DMS 273 (cell line): ENCODE data around the gene CDK14.

Experiments used
- DNase-seq: peaks from one replicate; lab custom pipeline; 2025; ENCODE audit not compliant: unreplicated experiment; lab: John Stamatoyannopoulos, UW

Gene CDK14

DNA sequence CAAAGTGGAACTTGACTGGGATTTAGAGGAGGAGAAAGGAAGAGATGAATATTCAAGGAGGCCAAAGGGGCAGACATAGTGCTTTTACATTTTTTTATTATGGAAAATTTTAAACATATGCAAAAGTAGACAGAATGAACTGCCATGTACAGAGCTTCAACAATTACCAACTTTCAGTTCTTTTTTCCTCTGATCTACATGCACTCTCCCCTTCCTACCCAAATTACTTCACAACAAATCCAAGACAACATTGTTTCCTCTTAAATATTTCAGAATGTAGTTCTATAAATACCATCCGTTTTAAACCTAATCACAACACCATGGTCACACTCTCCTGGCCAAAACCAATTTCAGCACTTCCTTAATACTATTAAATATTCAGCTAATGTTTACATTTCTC is 584.6 kb downstream of the CDK14 start:
- DNase-seq, result no peak

DNA sequence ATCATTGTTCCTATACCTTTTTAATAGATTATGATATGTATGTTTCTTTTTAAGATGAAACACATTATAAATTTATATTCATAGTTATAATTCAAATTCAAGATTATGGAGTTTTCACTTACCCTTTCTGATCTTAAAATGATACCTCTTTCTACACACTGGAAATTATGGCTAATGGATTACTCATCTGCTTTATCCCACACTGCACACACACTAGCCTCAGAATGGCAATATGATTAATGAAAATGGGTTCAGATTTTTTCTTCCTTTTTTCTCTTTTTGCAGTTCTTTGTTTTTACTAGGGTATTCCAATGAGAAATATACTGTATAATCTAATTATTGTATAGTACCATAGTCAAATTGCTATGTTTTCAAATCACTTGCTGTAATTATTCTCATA is 585.8 kb downstream of the CDK14 start:
- no peak for DNase-seq

DNA sequence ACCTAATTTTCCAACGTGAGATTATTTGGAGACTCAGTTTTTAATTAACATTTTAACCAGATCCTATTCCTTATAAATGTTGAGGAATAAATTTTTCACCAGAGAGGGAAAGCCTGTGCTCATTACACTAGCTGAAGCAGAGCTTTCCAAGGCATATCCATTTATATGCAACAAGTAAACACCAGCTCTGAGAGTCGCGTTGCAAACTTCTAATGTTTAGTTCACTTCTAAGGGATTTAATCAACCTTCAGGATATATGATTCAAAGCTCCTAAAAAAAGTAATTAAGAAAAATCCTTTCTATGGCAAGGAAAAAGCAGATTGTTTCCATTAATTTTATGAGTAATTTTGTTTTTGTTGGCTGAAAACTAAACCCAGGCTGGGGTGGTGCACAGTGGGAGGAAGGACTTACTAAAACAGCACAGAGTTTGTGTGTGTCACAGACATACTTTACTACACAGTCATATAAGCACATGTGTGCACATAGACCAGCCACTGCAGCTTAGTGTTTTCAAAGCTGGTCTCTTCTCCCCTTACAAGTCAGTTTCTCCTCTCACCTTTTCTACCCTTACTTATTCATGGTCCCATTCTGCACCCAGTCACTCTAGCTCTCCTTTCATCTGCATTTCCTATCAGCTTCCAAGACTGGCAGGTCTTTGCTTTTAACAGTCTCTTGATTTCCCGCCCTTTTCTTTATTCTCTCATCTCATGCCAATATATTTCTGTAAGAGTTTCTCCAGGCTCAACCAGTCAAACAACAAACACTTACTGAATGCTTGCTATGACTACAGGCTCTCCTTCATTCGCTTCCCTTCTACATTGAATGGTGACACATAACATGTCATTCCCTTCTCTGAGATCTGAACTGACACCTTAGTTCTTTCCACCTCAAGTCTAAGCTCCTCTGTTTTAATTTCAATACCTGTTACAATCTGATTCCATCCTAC is 587.0 kb downstream of the CDK14 start:
- no peak for DNase-seq

DNA sequence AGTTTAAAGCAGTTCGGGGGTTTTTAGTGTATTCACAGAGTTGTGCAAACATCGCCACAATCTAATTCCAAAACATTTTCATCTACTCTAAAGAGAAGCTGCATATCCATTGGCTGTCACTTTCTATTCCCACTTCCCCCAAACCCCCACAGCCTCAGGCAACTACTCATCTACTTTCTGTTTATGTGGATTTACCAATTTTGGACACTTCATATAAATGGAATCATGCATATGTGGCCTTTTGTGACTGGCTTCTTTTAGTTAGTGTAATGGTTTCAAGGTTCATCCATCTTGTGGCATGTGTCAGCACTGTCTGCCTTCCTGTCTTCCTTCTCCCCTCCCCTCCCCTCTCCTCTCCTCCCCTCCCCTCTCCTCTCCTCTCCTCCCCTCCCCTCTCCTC is 589.6 kb downstream of the CDK14 start:
- DNase-seq, result no peak

DNA sequence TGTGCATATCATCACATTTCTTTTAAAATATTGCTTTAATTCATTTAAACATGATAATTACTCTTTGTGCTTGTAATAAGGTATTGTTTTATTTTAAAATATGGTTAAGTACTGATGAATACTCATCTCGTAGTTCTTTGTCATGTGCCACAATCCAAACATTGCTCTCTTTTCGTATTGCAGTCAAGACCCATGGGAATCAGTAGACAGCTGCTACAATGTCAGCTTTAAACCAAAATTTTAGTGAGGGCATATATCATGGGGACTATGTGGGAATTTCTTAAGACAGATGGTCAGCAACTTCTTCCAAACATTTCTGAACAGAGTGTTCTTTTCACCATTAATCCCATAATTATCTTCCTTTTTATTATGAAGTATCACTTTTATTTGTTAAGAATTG is 590.9 kb downstream of the CDK14 start:
- DNase-seq, result no peak

DNA sequence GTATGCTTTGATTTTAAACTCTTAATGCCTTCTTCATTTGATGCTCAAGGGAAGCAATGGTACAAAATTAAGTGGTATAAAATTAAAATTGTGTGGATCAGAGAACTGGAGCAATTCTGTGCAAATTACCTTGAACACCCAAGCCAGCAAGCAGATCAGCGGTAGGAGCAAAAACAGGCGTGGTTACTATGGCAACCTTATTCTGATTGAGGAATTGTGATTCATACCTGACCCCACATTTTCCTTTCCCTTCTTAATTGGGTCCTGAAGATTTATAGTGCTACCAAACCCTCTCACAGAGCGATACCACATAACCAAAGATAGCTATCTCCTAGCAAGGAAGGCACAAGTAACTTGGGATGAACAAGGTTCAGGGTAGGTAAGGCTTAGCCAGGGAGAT is 595.6 kb downstream of the CDK14 start:
- DNase-seq, result no peak

DNA sequence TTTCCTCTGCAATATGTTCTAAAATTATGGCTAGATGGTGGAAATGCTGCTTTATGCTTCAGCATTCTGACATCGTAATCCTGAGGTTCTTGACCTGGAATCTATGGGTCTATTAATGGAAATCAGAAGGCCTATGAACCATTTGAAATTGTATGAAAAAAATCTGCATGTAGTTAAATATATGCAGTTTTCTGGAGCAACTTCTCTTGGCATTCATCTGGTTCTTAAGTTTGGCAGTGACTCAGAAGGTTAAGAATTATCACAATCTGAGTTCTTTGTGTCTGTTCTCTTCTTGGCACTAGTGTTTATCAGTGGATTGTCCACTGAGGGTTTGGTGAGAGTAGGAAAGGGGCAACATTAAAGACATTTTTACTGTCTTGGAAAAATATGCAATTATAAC is 597.0 kb downstream of the CDK14 start:
- DNase-seq, result no peak

DNA sequence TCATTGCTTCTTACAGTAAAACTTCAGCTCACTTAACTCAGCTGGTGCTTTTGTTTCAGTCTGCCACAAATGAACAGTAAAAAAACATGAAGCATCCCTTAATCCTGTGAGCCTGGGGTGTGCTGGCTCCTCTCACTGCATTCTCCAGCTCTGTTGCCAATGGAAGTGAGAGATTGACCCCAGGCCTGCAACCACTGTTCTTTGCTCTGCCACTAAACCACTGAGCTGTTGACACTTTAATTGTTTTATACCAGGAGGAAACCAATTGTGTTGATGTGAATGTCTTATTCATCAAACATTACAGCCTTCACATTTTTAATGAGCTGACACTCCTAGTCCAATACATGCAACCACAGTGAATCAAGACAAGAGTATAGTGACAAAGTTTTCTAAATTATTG is 598.7 kb downstream of the CDK14 start:
- DNase-seq, result no peak

DNA sequence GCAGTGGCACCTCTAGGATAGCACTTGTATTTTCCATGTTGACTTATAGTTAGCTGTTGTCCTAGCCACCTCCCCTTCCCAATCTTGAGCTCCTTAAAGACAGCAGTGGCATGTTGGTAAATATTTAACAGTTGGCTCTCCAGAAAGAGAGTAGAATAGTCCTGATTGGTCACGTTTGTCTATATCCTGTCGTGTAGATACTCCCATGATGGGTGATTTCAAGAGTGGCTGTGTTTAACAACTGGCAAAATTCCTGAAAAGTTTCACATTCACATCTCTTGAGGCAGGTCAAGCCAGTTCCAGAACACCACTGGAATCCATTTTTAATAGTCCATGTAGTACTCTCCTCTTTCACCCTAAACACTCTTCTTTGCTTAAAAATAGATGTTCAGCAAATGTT is 599.9 kb downstream of the CDK14 start:
- DNase-seq, result no peak

DNA sequence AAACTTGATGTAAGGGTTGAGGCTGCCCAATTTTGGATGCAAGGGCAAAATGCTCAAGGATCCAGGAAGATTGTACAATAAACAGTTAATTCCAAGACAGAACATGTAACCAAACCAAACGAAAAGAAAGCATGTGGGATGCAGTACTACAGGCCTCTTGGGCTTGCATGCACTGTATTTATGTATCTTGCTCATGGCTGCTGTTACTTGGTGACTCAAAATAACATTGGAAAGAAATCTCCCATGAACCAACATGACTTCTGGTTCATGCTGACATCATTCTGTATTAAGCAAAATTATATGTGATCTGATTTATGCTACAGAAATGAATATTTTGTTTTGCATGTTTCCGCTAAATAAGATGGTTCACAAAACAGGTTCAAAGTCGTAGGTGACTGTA is 602.2 kb downstream of the CDK14 start:
- DNase-seq, result no peak

DNA sequence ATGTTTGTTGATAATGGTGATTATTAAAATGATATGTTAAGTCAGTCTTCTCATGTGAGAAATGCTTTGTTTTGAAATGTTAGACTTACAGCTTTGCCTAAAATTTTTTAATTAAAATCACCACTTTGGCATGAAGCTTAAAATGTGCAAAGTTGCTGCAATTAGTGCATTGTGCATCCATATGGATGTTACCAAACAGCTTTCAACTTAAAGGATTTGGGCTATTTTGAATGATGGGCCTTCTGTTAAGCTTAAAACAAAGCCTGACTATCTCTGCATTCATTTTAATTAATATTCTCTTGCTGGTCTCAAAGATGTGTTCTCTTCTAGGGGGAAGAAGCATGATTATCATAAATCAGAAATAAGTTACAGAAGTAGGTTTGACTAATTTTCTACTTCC is 603.5 kb downstream of the CDK14 start:
- no peak for DNase-seq

DNA sequence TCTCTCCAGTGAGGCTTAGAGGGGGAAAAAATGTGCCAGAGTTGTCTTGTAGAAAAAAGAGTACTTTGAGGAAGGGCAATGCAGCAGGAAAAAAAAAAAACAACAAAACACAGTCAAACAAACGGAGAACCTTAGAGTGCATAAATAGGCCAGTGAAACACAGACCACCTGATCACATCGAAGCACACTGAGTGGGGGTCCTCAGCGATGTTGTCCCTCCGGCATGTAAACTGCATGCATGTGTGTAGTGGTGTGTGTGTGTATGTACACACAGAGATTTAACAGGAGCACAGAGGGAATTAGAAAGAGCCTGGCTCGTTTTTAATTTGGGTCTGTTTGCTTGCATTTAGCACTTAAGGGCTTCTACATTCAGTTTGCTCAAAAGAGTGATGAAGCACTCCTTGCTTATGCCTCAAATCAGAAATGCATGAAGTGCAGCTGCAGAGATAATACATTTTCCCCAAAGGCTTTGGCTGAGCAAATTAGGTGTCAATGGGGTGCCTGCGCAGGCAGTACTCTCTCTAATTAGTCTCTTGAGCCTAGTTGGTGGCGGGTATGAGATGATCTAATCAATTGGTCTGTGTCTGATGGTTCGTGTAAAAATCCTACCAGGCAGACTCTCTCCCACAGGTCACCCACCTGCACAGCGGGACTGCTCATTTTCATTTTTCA is 605.5 kb downstream of the CDK14 start:
- DNase-seq, result no peak

DNA sequence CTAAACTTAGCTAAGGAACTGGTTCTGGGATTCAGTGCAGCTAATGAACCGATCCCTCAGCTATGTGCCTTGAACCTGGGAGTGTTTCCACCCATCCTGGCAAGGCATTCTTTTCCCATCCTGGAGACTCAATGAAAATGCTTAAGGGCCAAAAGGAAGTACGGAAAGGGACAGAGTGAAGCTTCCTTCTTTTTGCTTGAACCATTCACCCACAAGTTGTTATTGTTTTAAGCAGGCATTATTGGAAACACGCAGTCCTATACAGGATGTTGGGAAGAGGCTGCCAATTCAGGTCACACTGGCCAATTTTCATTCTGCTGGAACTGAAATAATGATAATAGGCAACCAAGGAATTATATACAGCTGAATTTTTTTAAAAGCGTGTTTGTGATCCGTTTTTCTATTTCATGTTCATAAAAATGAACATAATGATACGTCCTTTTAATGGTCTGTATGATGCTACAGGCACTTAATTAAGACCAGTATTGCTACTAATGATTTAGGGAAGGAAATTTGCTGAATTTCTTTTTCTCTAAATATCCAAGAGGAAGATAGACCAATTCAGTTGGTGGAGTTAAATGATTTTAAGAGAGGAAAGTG is 610.3 kb downstream of the CDK14 start:
- no peak for DNase-seq

DNA sequence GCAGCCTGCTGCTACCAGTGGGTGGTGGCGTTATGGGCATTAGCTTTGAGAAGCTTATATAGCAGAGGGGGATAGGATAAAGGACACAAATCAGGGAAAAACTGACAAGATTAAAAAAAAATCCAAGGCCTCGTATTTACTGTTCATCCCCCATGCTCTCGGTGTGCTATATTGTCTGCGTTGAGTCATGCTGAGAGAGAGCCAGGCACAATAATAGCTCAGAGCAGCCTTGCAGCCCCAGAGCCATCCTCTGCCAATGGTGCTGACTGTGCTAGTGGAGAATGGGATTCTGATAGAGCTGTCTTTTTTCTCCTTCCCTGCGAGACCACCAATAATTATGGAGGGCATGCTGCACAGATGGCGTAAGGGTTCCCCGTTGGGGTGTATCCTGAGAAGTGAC is 616.5 kb downstream of the CDK14 start:
- no peak for DNase-seq

DNA sequence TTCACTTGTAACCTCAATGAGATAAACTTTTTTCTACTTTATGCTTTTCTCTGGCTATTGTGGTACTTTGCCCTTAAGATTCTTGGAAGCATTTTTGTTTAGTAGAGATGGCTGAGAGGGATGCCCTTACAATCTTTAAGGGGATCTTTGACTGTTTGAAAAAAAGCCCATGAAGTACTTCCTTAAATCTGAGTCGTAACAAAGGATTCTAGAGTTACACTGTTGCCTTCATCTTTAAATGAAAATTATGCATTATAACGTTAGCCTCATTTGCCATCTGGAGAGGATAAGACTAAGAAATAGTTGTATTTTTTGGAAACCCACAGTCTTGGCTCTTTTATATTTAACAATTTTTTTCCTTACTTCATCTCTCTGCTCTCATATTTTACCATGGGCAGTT is 630.3 kb downstream of the CDK14 start:
- DNase-seq, result no peak

DNA sequence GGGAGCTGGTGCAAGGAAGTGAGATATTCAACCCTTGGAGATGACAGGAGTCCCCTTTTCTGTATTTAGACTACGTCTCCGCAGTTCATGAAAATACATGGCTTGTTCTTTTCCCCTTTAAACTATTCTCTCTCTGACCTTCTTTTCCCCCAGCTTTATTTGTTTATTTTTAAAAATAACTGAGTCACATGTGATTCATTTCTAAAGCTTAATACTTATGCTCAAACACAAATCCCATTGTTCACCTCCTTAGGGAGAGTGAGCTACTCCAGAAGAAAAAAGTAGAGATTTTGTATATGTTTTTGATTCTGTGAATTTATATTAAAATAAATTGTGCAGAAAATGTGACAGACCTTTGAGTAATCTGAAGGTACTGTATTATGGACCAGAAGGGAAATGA is 632.2 kb downstream of the CDK14 start:
- no peak for DNase-seq

DNA sequence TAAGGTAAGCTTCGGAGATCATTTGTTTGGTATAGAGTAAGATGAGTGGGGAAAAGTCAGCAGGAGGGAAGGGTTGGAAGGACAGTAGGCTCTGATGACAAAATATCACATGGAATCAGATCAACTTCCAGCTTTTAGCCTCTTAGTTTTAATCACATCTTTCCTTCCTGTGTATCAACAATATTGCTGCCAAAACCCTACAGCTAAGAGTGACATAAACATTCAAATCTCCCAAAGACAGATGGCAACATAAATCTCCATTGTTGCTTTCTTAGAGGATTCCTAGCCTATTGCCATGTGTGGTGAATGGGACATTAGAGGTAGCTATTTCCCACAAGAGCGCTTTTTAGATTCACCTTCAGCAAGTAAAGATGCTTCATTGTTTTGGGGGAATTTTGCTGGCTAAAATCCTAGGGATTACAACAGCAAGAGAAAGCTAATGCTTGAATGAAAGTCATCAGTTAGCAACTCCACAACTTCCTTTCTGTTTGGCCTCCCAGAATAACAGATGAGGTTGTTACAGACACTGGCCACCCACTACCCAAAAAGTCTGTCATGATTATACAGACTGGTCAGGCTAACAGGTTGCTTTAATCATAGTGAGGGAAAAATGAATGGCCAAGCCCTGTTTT is 632.9 kb downstream of the CDK14 start:
- no peak for DNase-seq

DNA sequence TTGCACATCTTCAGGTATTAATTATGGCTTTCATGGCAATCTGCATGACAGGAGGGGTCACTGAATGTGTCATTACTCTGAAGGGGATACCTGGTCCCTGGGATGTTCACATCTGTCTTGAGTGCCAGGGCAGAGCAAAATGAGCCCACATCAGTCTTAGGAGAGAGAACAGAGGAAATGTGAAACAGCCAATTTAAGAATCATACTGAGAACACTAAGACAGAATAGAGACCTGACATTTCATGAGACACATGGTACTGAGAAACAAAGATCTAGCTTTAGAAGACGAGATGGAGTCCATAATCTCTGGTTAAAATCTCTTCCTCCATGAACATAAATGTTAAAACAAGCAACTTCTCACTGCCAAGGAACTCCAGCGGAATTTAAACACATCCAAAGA is 634.0 kb downstream of the CDK14 start:
- DNase-seq, result no peak

DNA sequence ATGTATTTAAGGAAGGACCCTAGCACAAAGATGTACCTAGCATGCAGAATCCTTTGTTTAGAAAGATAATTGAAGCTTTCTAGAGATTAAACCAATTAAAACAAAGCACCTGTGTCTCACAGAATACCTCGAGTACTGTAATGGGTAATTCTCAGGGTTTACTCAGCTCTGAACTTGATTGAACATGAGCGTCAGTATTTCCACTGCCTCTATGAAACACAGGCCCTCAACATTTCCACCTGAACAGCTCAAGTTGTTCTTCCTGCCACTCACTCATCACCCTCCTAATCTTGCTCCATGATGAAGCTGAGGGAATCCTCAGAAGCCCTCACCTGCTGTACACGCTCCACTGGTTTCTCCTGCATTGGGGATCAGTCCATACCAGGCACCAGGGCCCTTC is 634.4 kb downstream of the CDK14 start:
- DNase-seq, result no peak

DNA sequence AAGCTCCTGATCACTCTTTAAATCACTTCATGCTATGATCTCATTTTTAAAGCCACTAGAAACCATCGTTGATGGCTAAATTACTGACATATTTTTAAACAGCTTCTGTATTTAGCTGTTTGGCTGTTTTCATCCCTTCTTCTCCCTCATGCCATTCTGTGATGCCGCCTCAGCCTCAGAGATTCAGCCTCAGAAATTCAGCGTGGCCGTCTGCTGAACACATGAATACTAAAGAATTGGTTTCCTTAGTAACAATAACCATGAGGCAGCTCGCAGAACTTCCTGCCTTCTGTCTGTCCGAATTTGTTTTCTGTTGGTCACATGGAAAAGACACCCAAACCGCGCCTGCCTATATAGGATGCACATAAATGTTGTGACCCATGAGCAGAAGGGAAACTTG is 637.1 kb downstream of the CDK14 start:
- no peak for DNase-seq

DNA sequence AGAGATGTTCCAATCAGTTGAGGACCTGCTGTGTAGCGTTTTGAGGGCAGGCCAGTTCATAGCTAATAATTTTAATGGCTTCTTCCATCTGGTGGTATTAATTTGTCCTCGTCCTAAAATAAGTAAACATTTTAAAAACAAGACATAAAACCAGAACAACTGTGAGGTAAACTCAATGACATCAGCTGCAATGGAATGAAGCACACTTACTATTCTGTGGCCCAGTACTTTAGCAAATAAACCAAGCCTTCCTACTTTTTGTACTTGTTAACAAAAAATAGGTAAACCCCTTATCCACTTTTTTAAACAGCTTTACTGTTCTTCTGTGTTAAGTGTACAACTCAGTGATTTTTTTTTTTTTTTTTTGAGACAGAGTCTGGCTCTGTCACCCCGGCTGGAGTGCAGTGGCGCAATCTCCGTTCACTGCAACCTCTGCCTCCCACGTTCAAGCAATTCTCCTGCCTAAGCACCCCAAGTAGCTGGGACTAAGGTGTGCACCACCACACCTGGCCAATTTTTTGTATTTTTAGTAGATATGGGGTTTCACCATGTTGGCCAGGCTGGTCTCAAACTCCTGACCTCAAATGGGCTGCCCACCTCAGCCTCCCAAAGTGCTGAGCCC is 639.2 kb downstream of the CDK14 start:
- DNase-seq, result no peak
